Naive B cell (primary cell): ENCODE data around the gene MAP1LC3B. TPM values are rescaled to one million over a fixed set of nuclear protein-coding genes. Genes with fewer than 3 reads are reported as not detected.
A peak's percentile ranks its signal among the peaks of the same experiment; 100 is the strongest.
"Not testable (repeated sequence)": the region's sequence is repeated elsewhere in the genome, so short reads cannot be mapped to it uniquely, and the experiment has no call there.

Experiments
- ATAC-seq, 2 donors: fragments of 150-1000 bp; cut with Tn5 transposase; 2 replicates each; pipeline ENCODE4 v1.10.0; 2021; ENCODE audit warnings: low read depth in 2 of 2, mild to moderate bottlenecking in 2 of 2, moderate library complexity in 2 of 2
- DNase-seq: peaks from one replicate; pipeline ENCODE4 v3.0.0; 2022
- H3K27ac Mint-ChIP-seq, 6 donors: one replicate each; pipeline ENCODE4 v1.8.0; 2020 to 2022; ENCODE audit warnings: mild to moderate bottlenecking in 6 of 6, mixed read lengths in 6 of 6, moderate library complexity in 5 of 6, inconsistent platforms in 2 of 6
- H3K27me3 Mint-ChIP-seq, 3 donors: one replicate each; pipeline ENCODE4 v1.8.0; 2021 to 2022; ENCODE audit warnings: mixed read lengths in 3 of 3, mild to moderate bottlenecking in 1 of 3
- H3K36me3 Mint-ChIP-seq, 2 donors: one replicate each; pipeline ENCODE4 v1.8.0; 2020 to 2022; ENCODE audit warnings: mixed read lengths in 2 of 2, inconsistent platforms in 1 of 2, mild to moderate bottlenecking in 1 of 2
- H3K4me1 Mint-ChIP-seq, 3 donors: one replicate each; pipeline ENCODE4 v1.8.0; 2020 to 2022; ENCODE audit warnings: mixed read lengths in 3 of 3, inconsistent platforms in 1 of 3, mild to moderate bottlenecking in 1 of 3, moderate library complexity in 1 of 3
- H3K4me3 Mint-ChIP-seq, 8 donors: one replicate each; pipeline ENCODE4 v1.8.0; 2020 to 2022; ENCODE audit warnings: mild to moderate bottlenecking in 8 of 8, mixed read lengths in 8 of 8, moderate library complexity in 8 of 8, inconsistent platforms in 2 of 8
- H3K9me3 Mint-ChIP-seq, 7 donors: one replicate each; pipeline ENCODE4 v1.8.0; 2020 to 2022; ENCODE audit warnings: mixed read lengths in 7 of 7, mild to moderate bottlenecking in 5 of 7, inconsistent platforms in 2 of 7, moderate library complexity in 1 of 7
- polyA plus RNA-seq, 6 donors: library from polyadenylated mRNA; unstranded; fragments of 300-500 nt; fragmentation: Illumina TruSeq; gene quantifications; one replicate each; pipeline ENCODE4 v1.2.3, GENCODE V29; 2021; ENCODE audit warnings: low read depth in 6 of 6

Gene MAP1LC3B
- polyA plus RNA-seq, 6 donors from 2014 or later, result 142 to 196 (median 164) TPM

- not testable (repeated sequence) for H3K9me3 Mint-ChIP-seq, H3K36me3 Mint-ChIP-seq, H3K27me3 Mint-ChIP-seq, DNase-seq, ATAC-seq
- Mint-ChIP-seq H3K4me1 (peaks cover 28 to 49% (median 42%) of the 10 kb centered on the region in 3 donors), H3K4me3 (peak overlapping the region in 2 of 8 donors; percentile 24 to 53), H3K27ac (peak overlapping the region in 1 of 6 donors; percentile 34)
Measured at GRCh38 chr16:87379312-87379752, 12.8 kb upstream of the MAP1LC3B start.

GRCh38 chr16:87380403-87380802, 11.7 kb upstream of the MAP1LC3B start:
- Mint-ChIP-seq H3K27ac (peak overlapping the region in 1 of 6 donors; percentile 54), H3K4me1 (peaks cover 29 to 57% (median 46%) of the 10 kb centered on the region in 3 donors), H3K4me3 (peak overlapping the region in 1 of 8 donors; percentile 92), H3K9me3 (peaks cover 0 to 3% (median 0%) of the 10 kb centered on the region in 7 donors), H3K36me3 (no peaks in the 10 kb centered on the region), H3K27me3 (peaks cover 0 to 5% (median 3%) of the 10 kb centered on the region in 3 donors)
- ATAC-seq (no peak), DNase-seq (no peak)

GRCh38 chr16:87380881-87381280, 11.3 kb upstream of the MAP1LC3B start:
- ATAC-seq, result no peak
- Mint-ChIP-seq H3K9me3 (peaks cover 0 to 3% (median 0%) of the 10 kb centered on the region in 7 donors), H3K4me1 (peaks cover 29 to 58% (median 49%) of the 10 kb centered on the region in 3 donors), H3K27me3 (peaks cover 0 to 5% (median 3%) of the 10 kb centered on the region in 3 donors), H3K36me3 (no peaks in the 10 kb centered on the region), H3K4me3 (peak overlapping the region; percentile 15 to 92 (median 76)), H3K27ac (peak overlapping the region in 4 of 6 donors; percentile 12 to 87 (median 38))
- DNase-seq, result no peak

- Mint-ChIP-seq H3K27ac (peak overlapping the region; percentile 56 to 99 (median 94)), H3K27me3 (peaks cover 0 to 5% (median 3%) of the 10 kb centered on the region in 3 donors), H3K4me1 (peaks cover 33 to 58% (median 52%) of the 10 kb centered on the region in 3 donors), H3K9me3 (peaks cover 0 to 3% (median 0%) of the 10 kb centered on the region in 7 donors), H3K4me3 (peak overlapping the region; percentile 81 to 92 (median 90)), H3K36me3 (no peaks in the 10 kb centered on the region)
- DNase-seq (no peak), ATAC-seq (no peak)
Measured at GRCh38 chr16:87382023-87382785, 9.9 kb upstream of the MAP1LC3B start.

GRCh38 chr16:87383505-87384161, 8.5 kb upstream of the MAP1LC3B start, which contains the start of gene FBXO31:
FBXO31 (minus strand) TSS chr16:87383776; CDS start chr16:87383744, 32 bp downstream.
- H3K4me1 Mint-ChIP-seq, result peaks cover 47 to 72% (median 67%) of the 10 kb centered on the region in 3 donors
- H3K4me3 Mint-ChIP-seq, result peak within 1 kb of the TSS; percentile 82 to 96 (median 92)
- DNase-seq (peak; percentile 89), ATAC-seq (peak; percentile 54 to 59)
- H3K9me3 Mint-ChIP-seq, result peaks cover 0 to 3% (median 0%) of the 10 kb centered on the region in 7 donors
- H3K27ac Mint-ChIP-seq, result peak within 1 kb of the TSS; percentile 96 to 100 (median 99)
- H3K27me3 Mint-ChIP-seq, result peaks cover 0 to 5% (median 3%) of the 10 kb centered on the region in 3 donors
- no peaks in the 10 kb centered on the region for H3K36me3 Mint-ChIP-seq

GRCh38 chr16:87384162-87384874, 7.8 kb upstream of the MAP1LC3B start:
- Mint-ChIP-seq H3K36me3 (no peaks in the 10 kb centered on the region), H3K27ac (peak overlapping the region; percentile 96 to 100 (median 99)), H3K4me3 (peak overlapping the region; percentile 82 to 96 (median 92)), H3K9me3 (peaks cover 0 to 3% (median 0%) of the 10 kb centered on the region in 7 donors), H3K4me1 (peaks cover 47 to 73% (median 64%) of the 10 kb centered on the region in 3 donors), H3K27me3 (peaks cover 0 to 5% (median 3%) of the 10 kb centered on the region in 3 donors)
- no peak for ATAC-seq
- no peak for DNase-seq

DNA sequence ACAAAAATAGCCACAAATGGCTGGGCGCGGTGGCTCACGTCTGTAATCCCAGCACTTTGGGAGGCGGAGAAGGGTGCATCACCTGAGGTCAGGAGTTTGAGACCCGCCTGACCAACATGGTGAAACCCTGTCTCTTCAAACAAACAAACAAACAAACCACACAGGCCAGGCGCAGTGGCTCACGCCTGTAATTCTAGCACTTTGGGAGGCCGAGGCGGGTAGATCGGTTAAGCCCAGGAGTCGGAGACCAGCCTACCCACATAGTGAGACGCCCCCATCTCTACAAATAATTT, 7.3 kb upstream of the MAP1LC3B start:
- Mint-ChIP-seq H3K4me1 (peaks cover 47 to 73% (median 65%) of the 10 kb centered on the region in 3 donors), H3K4me3 (peak overlapping the region; percentile 61 to 96 (median 92)), H3K27ac (peak overlapping the region; percentile 22 to 100 (median 96))
- H3K9me3 Mint-ChIP-seq, H3K36me3 Mint-ChIP-seq, ATAC-seq, DNase-seq, H3K27me3 Mint-ChIP-seq: not testable (repeated sequence)

- H3K27me3 Mint-ChIP-seq, result peaks cover 0 to 5% (median 3%) of the 10 kb centered on the region in 3 donors
- peak; percentile 90 for DNase-seq
- peak overlapping the region; percentile 99 to 100 (median 100) for H3K27ac Mint-ChIP-seq
- no peaks in the 10 kb centered on the region for H3K36me3 Mint-ChIP-seq
- ATAC-seq, result peak; percentile 59 to 61
- H3K4me1 Mint-ChIP-seq, result peaks cover 38 to 52% (median 51%) of the 10 kb centered on the region in 3 donors
- H3K4me3 Mint-ChIP-seq, result peak overlapping the region; percentile 61 to 85 (median 73)
- peaks cover 0 to 3% (median 0%) of the 10 kb centered on the region in 7 donors for H3K9me3 Mint-ChIP-seq
Measured at GRCh38 chr16:87387942-87388817, 4.0 kb upstream of the MAP1LC3B start.

GRCh38 chr16:87388818-87389134, 3.4 kb upstream of the MAP1LC3B start:
- Mint-ChIP-seq H3K27me3 (peaks cover 0 to 4% (median 3%) of the 10 kb centered on the region in 3 donors), H3K4me1 (peaks cover 44 to 57% (median 57%) of the 10 kb centered on the region in 3 donors), H3K27ac (peak overlapping the region; percentile 99 to 100 (median 100)), H3K9me3 (peaks cover 0 to 3% (median 0%) of the 10 kb centered on the region in 7 donors), H3K36me3 (no peaks in the 10 kb centered on the region), H3K4me3 (peak overlapping the region; percentile 6 to 85 (median 73))
- no peak for DNase-seq
- ATAC-seq, result no peak

DNA sequence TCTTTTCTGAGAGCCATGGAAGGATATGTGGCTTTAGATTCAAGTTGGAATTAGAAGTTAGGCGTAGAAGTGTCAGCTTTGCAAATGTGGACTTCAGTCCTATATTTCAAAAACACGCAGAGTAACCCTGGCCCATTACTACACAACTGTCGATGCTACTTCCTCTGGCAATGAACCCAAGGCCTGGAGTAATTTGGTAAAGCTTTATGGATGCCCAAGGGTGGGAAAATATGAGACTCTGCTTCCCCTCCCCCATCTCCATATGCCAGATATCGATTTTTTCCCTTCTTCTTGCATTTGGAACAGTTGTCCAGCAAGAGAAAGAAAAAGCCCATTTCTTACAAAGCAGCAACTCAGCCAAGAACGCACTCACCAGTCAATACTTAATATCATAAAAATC, 2.9 kb upstream of the MAP1LC3B start:
- H3K4me3 Mint-ChIP-seq, result peak overlapping the region in 2 of 8 donors; percentile 30 to 86
- peaks cover 45 to 60% (median 57%) of the 10 kb centered on the region in 3 donors for H3K4me1 Mint-ChIP-seq

DNA sequence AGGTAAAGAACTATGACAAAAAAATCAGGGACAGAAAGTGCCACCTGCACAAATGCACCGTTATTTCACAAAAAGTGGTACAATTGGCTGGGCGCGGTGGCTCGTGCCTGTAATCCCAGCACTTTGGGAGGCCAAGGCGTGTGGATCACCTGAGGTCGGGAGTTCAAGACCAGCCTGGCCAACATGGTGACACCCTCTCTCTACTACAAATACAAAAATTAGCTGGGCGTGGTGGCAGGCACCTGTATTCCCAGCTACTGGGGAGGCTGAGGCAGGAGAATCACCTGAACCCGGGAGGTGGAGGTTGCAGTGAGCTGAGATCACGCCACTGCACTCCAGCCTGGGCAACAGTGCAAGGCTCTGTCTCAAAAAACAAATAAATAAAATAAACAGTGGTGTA, 2.2 kb upstream of the MAP1LC3B start:
- H3K27ac Mint-ChIP-seq, result peak overlapping the region; percentile 36 to 99 (median 56)
- H3K9me3 Mint-ChIP-seq, DNase-seq, ATAC-seq, H3K27me3 Mint-ChIP-seq, H3K36me3 Mint-ChIP-seq: not testable (repeated sequence)
- peaks cover 50 to 66% (median 57%) of the 10 kb centered on the region in 3 donors for H3K4me1 Mint-ChIP-seq
- H3K4me3 Mint-ChIP-seq, result peak overlapping the region in 6 of 8 donors; percentile 11 to 86 (median 46)

More for the DNA sequence above, 2.9 kb upstream of the MAP1LC3B start:
- no peaks in the 10 kb centered on the region for H3K27me3 Mint-ChIP-seq
- H3K36me3 Mint-ChIP-seq, result no peaks in the 10 kb centered on the region
- H3K27ac Mint-ChIP-seq, result peak overlapping the region; percentile 52 to 100 (median 71)
- DNase-seq, result no peak
- H3K9me3 Mint-ChIP-seq, result peaks cover 0 to 3% (median 0%) of the 10 kb centered on the region in 7 donors
- no peak for ATAC-seq
